Measurements from ENCODE around the gene ATXN1.

DNA sequence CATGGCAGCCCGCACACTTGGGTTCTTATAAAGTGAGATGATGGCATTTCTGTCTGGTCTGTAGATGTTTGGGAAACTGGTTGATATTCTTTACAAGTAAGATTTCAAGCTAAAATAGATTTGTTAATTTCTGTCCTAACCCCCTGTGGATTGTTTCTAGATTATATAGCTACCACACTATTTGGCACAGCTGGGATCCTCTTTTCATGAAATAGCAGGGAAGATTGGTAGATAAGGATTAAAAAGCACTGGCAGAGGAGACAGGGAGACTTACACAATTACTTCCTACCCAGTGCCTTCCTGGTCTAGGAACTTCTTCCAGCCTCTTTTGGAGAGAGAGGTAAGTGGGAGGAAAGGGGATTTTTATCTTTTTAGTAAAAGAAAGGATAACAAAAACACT lies 13.2 kb upstream of the ATXN1 start:
- TF ChIP-seq, protein P1, sequence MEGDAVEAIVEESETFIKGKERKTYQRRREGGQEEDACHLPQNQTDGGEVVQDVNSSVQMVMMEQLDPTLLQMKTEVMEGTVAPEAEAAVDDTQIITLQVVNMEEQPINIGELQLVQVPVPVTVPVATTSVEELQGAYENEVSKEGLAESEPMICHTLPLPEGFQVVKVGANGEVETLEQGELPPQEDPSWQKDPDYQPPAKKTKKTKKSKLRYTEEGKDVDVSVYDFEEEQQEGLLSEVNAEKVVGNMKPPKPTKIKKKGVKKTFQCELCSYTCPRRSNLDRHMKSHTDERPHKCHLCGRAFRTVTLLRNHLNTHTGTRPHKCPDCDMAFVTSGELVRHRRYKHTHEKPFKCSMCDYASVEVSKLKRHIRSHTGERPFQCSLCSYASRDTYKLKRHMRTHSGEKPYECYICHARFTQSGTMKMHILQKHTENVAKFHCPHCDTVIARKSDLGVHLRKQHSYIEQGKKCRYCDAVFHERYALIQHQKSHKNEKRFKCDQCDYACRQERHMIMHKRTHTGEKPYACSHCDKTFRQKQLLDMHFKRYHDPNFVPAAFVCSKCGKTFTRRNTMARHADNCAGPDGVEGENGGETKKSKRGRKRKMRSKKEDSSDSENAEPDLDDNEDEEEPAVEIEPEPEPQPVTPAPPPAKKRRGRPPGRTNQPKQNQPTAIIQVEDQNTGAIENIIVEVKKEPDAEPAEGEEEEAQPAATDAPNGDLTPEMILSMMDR (IDR thresholded peaks at IDR 0.05), result no peak
- no peak for TF ChIP-seq POLR2A (IDR thresholded peaks at IDR 0.05)

Measured in lower leg skin (tissue), 3 donors.